C4-2B (cell line): ENCODE results near the gene MYO1D.

ENCODE experiments used
- CTCF ChIP-seq: fragments of 450-650 bp; conservative IDR thresholded peaks from 2 replicates; pipeline ENCODE4 v1.5.1; 2017; ENCODE audit warnings: mild to moderate bottlenecking
- ZFX ChIP-seq: fragments of 450-650 bp; IDR thresholded peaks from 2 replicates; pipeline ENCODE4 v1.6.1; 2017

- TF ChIP-seq CTCF (no peak), ZFX (0 out of 2 replicates have a peak, but pooled peaks have one; percentile 21)
Observed at GRCh38 chr17:32519228-32520103, 357.5 kb downstream of the MYO1D start.
